IPS-18c (cell line): ENCODE measurements around the gene BCAR1.
"Not testable (repeated sequence)": the region's sequence is repeated elsewhere in the genome, so short reads cannot be mapped to it uniquely, and the experiment has no call there.

Source experiments
- H3K4me3 ChIP-seq: 2 replicates; pipeline ENCODE4 v1.7.0; 2013; ENCODE audit warnings: low read depth, mild to moderate bottlenecking, low read length, moderate library complexity; ENCODE audit not compliant: insufficient read depth
- H3K9me3 ChIP-seq: one replicate; pipeline ENCODE4 v1.6.1; 2013; ENCODE audit warnings: mild to moderate bottlenecking, low read length, moderate library complexity; ENCODE audit not compliant: control insufficient read depth, insufficient read depth

BCAR1 gene

GRCh38 chr16:75222271-75222783 lies 29.1 kb downstream of the BCAR1 start:
- Histone ChIP-seq H3K4me3 (no peak overlapping the region), H3K9me3 (no peaks in the 10 kb centered on the region)

- H3K9me3 ChIP-seq, result no peaks in the 10 kb centered on the region
- no peak overlapping the region for H3K4me3 ChIP-seq
These were observed 31.6 kb downstream of the BCAR1 start for GRCh38 chr16:75219838-75220237.

- Histone ChIP-seq H3K9me3 (no peaks in the 10 kb centered on the region), H3K4me3 (no peak overlapping the region)
These were observed 32.3 kb downstream of the BCAR1 start for GRCh38 chr16:75219088-75219487.

GRCh38 chr16:75218256-75219076 lies 33.0 kb downstream of the BCAR1 start, which contains the start of gene CTRB1:
Gene CTRB1 (plus strand): TSS chr16:75218988. CDS start chr16:75219008, 20 bp downstream.
- Histone ChIP-seq H3K9me3 (no peaks in the 10 kb centered on the region), H3K4me3 (no peak within 1 kb of the TSS)

- Histone ChIP-seq H3K4me3 (no peak overlapping the region), H3K9me3 (no peaks in the 10 kb centered on the region)
These were observed 34.0 kb downstream of the BCAR1 start for GRCh38 chr16:75217389-75217851.

- Histone ChIP-seq H3K4me3 (no peak overlapping the region), H3K9me3 (no peaks in the 10 kb centered on the region)
These were observed 34.8 kb downstream of the BCAR1 start for GRCh38 chr16:75216576-75216975.

GRCh38 chr16:75216127-75216526 lies 35.3 kb downstream of the BCAR1 start:
- no peaks in the 10 kb centered on the region for H3K9me3 ChIP-seq
- H3K4me3 ChIP-seq, result no peak overlapping the region

GRCh38 chr16:75211286-75211685 lies 40.1 kb downstream of the BCAR1 start:
- not testable (repeated sequence) for H3K9me3 ChIP-seq, H3K4me3 ChIP-seq

- Histone ChIP-seq H3K4me3 (no peak overlapping the region), H3K9me3 (no peaks in the 10 kb centered on the region)
These were observed 41.5 kb downstream of the BCAR1 start for GRCh38 chr16:75209944-75210343.

GRCh38 chr16:75209514-75209913 lies 41.9 kb downstream of the BCAR1 start:
- not testable (repeated sequence) for H3K9me3 ChIP-seq, H3K4me3 ChIP-seq

GRCh38 chr16:75208861-75209505 lies 42.4 kb downstream of the BCAR1 start:
- Histone ChIP-seq H3K4me3 (no peak overlapping the region), H3K9me3 (no peaks in the 10 kb centered on the region)

GRCh38 chr16:75208242-75208825 lies 43.1 kb downstream of the BCAR1 start:
- H3K9me3 ChIP-seq, result no peaks in the 10 kb centered on the region
- H3K4me3 ChIP-seq, result no peak overlapping the region

GRCh38 chr16:75207831-75208230 lies 43.6 kb downstream of the BCAR1 start:
- H3K9me3 ChIP-seq, result no peaks in the 10 kb centered on the region
- H3K4me3 ChIP-seq, result no peak overlapping the region

- no peaks in the 10 kb centered on the region for H3K9me3 ChIP-seq
- no peak within 1 kb of the TSS for H3K4me3 ChIP-seq
These were observed 44.5 kb downstream of the BCAR1 start, which contains the start of gene CTRB2 for GRCh38 chr16:75206749-75207451. Gene CTRB2 (minus strand): TSS chr16:75207161. CDS start chr16:75207141, 20 bp downstream.

GRCh38 chr16:75205961-75206748 lies 45.3 kb downstream of the BCAR1 start:
- H3K9me3 ChIP-seq, H3K4me3 ChIP-seq: not testable (repeated sequence)

- not testable (repeated sequence) for H3K4me3 ChIP-seq, H3K9me3 ChIP-seq
These were observed 46.0 kb downstream of the BCAR1 start for GRCh38 chr16:75205438-75205837.
